SU-DHL-6 (cell line): ENCODE measurements around the gene AMZ2.

Experiments
- EZH2phosphoT487 ChIP-seq: fragments of 200-600 bp; sonication (generic), shearing (Covaris generic); conservative IDR thresholded peaks from 2 replicates; pipeline ENCODE4 v1.6.1; 2018; ENCODE audit warnings: mild to moderate bottlenecking, antibody characterized with exemption, low read length, moderate library complexity, mixed read lengths
- TF ChIP-seq, protein P1 (sequence below): fragments of 200-600 bp; sonication (generic); IDR thresholded peaks from one replicate; pipeline ENCODE4 v1.5.1; 2017; ENCODE audit warnings: antibody characterized with exemption, mild to moderate bottlenecking, low read length, moderate library complexity; ENCODE audit not compliant: insufficient read depth, poor library complexity, severe bottlenecking

DNA sequence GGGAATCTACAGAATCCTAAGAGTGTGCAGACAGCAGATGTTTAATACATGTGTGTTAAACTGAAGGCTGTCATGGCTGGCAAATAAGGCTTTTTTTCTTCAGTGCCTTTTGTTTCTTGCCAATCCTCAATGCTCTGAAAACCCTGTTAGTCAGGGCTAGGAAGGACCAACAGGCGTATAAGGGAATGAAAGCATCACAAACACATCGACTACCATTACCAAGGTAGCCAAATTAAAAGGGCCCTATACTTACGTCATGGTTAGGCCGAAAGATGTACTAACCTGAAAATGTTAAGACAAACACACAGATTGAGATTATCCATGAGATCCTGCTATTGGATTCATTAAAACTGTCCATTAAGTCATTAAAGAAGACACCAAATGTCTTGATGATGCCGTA lies 30.0 kb downstream of the AMZ2 start:
- TF ChIP-seq, protein P1, sequence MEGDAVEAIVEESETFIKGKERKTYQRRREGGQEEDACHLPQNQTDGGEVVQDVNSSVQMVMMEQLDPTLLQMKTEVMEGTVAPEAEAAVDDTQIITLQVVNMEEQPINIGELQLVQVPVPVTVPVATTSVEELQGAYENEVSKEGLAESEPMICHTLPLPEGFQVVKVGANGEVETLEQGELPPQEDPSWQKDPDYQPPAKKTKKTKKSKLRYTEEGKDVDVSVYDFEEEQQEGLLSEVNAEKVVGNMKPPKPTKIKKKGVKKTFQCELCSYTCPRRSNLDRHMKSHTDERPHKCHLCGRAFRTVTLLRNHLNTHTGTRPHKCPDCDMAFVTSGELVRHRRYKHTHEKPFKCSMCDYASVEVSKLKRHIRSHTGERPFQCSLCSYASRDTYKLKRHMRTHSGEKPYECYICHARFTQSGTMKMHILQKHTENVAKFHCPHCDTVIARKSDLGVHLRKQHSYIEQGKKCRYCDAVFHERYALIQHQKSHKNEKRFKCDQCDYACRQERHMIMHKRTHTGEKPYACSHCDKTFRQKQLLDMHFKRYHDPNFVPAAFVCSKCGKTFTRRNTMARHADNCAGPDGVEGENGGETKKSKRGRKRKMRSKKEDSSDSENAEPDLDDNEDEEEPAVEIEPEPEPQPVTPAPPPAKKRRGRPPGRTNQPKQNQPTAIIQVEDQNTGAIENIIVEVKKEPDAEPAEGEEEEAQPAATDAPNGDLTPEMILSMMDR: no peak
- TF ChIP-seq EZH2phosphoT487: no peak
